Nephron (organoid): ENCODE results near the gene LBP.

ENCODE experiments used
- H3K27ac Mint-ChIP-seq, 3 experiments: 2 replicates each; pipeline ENCODE4 v1.8.0; 2020; ENCODE audit warnings: mixed read lengths in 3 of 3, mild to moderate bottlenecking in 2 of 3, moderate library complexity in 1 of 3
- H3K27me3 Mint-ChIP-seq: 2 replicates; pipeline ENCODE4 v1.8.0; 2021; ENCODE audit warnings: low read depth, mild to moderate bottlenecking, moderate library complexity, mixed read lengths
- H3K36me3 Mint-ChIP-seq: 2 replicates; pipeline ENCODE4 v1.8.0; 2020; ENCODE audit warnings: low read depth, mixed read lengths
- H3K4me1 Mint-ChIP-seq: 2 replicates; pipeline ENCODE4 v1.8.0; 2020; ENCODE audit warnings: mixed read lengths
- H3K4me3 Mint-ChIP-seq, 3 experiments: 2 replicates each; pipeline ENCODE4 v1.8.0; 2020; ENCODE audit warnings: mild to moderate bottlenecking in 3 of 3, mixed read lengths in 3 of 3, moderate library complexity in 2 of 3
- H3K9me3 Mint-ChIP-seq: 2 replicates; pipeline ENCODE4 v1.8.0; 2020; ENCODE audit warnings: mixed read lengths
- TF ChIP-seq, protein P1 (sequence below), 3 experiments: fragments of 200-600 bp; sonication (generic); IDR thresholded peaks; one replicate each; pipeline ENCODE4 v1.5.0; 2021; ENCODE audit warnings: antibody characterized with exemption in 3 of 3; ENCODE audit not compliant: unreplicated experiment in 3 of 3

LBP gene

DNA sequence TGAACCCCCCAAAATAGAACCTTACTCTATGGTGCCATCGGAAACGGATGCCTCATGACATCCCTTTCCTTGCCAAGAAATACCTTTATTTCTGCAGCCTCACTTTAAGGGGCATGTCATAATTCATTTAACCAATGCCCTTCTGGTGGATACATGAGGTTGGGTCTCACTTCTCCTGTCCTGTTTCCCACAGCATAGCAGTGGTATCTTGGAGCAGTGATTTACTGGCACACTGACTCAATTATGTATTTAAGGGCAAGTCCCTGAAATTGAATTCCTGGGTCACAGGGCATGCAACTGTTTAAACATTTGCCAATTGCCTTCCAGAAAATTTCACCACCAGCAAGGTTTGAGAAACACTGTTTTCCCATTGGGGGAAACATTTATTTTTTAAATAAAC, 639 bp upstream of the LBP start:
- TF ChIP-seq, protein P1, sequence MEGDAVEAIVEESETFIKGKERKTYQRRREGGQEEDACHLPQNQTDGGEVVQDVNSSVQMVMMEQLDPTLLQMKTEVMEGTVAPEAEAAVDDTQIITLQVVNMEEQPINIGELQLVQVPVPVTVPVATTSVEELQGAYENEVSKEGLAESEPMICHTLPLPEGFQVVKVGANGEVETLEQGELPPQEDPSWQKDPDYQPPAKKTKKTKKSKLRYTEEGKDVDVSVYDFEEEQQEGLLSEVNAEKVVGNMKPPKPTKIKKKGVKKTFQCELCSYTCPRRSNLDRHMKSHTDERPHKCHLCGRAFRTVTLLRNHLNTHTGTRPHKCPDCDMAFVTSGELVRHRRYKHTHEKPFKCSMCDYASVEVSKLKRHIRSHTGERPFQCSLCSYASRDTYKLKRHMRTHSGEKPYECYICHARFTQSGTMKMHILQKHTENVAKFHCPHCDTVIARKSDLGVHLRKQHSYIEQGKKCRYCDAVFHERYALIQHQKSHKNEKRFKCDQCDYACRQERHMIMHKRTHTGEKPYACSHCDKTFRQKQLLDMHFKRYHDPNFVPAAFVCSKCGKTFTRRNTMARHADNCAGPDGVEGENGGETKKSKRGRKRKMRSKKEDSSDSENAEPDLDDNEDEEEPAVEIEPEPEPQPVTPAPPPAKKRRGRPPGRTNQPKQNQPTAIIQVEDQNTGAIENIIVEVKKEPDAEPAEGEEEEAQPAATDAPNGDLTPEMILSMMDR (IDR thresholded peaks at IDR 0.05; ENCODE audit: unreplicated experiment in 3 of 3), result no peak
- peaks cover 7% of the 10 kb centered on the region for H3K27me3 Mint-ChIP-seq
- H3K36me3 Mint-ChIP-seq, result no peaks in the 10 kb centered on the region
- no peak overlapping the region for H3K4me3 Mint-ChIP-seq
- no peaks in the 10 kb centered on the region for H3K9me3 Mint-ChIP-seq
- no peak overlapping the region for H3K27ac Mint-ChIP-seq
- H3K4me1 Mint-ChIP-seq, result peaks cover 10% of the 10 kb centered on the region

DNA sequence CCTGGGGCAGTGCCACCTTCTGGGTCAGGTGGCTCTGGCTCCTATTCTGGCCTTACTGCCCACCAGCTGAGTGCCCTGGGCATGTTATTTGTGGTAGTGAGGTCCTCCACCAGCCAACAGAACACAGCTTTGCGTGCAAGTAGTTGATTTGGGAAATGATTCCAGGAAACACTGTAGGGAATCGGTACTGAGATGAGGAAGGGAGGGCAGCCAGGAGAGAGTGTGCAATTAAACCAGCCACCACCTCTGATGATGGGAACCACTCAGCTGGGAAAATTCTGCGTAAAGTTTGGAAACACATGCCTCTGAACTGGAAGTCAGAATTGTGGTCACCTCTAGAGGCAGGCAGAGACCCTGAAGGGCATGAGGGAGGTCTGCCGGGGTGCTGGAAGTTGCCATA, 459 bp downstream of the LBP start:
- peaks cover 4% of the 10 kb centered on the region for H3K27me3 Mint-ChIP-seq
- peaks cover 10% of the 10 kb centered on the region for H3K4me1 Mint-ChIP-seq
- H3K27ac Mint-ChIP-seq, result no peak overlapping the region
- H3K9me3 Mint-ChIP-seq, result no peaks in the 10 kb centered on the region
- no peak overlapping the region for H3K4me3 Mint-ChIP-seq
- TF ChIP-seq, protein P1 (IDR thresholded peaks at IDR 0.05; ENCODE audit: unreplicated experiment in 3 of 3), result no peak
- H3K36me3 Mint-ChIP-seq, result no peaks in the 10 kb centered on the region

DNA sequence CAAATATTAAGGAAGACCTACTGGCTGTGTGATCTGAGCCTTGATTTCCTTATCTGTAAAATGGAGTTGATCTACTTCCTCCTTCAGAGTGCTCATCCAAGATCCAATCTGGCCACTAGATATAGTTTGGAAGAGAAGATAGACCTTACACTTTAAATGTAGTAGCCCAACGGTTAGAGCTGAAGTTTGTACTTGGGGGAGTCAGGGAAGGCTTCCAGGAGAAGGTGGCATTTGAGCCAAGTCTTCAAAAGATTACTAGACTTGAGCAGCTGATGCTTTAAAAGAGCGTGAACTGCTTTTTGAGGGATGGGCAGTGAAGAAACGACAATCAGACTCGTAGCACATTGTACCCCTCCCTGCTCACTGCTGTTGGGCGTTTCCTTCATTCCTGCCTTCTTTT, 3.6 kb downstream of the LBP start:
- Mint-ChIP-seq H3K36me3 (no peaks in the 10 kb centered on the region), H3K9me3 (no peaks in the 10 kb centered on the region), H3K27me3 (peaks cover under 1% of the 10 kb centered on the region), H3K4me3 (no peak overlapping the region), H3K27ac (no peak overlapping the region), H3K4me1 (peaks cover 13% of the 10 kb centered on the region)
- TF ChIP-seq, protein P1 (IDR thresholded peaks at IDR 0.05; ENCODE audit: unreplicated experiment in 3 of 3), result no peak

DNA sequence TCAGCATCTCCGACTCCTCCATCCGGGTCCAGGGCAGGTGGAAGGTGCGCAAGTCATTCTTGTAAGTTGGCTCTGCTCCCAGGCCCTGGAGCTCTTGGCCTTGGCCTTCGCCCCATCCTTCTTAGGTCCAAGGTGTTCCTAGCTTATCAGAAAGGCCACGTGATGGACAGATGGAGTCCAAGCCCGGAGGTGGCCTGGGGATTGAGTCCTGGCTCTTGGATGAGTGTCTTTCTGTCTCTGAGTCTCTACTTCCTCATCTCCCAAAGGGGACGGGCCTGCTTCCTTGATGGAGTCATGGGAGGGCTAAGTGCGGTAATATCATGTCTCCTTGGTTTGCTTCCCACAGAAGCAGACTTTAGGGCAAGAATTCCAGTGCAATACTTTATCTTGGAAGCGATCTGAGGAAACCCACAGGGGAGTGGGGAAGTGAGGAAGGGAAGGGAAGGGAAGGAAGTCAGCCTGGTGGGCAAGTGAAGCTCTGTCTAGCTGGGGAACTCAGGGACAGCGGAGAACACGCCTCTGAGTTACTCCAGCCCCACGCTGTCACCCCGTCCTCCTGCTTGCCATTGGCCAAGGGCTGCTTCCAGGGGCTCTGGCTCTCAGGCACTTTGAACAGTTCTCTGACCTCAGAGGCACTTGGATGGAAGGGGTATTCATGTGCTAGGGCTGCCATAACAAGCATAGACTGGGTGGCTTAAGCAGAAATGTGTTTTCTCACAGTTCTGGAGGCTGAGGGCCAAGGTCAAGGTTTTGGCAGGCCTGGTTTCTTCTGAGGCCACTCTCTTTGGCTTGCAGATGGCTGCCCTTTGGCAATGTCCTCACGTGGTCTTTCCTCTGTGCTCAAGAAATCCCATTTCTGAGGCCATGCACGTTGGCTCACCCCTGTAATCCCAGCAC, 4.8 kb downstream of the LBP start:
- Mint-ChIP-seq H3K36me3 (no peaks in the 10 kb centered on the region), H3K4me3 (no peak overlapping the region), H3K4me1 (peaks cover 13% of the 10 kb centered on the region), H3K9me3 (no peaks in the 10 kb centered on the region), H3K27ac (peak overlapping the region in 2 of 3 experiments; percentile 19 to 43), H3K27me3 (no peaks in the 10 kb centered on the region)
- TF ChIP-seq, protein P1 (IDR thresholded peaks at IDR 0.05; ENCODE audit: unreplicated experiment in 3 of 3), result no peak

DNA sequence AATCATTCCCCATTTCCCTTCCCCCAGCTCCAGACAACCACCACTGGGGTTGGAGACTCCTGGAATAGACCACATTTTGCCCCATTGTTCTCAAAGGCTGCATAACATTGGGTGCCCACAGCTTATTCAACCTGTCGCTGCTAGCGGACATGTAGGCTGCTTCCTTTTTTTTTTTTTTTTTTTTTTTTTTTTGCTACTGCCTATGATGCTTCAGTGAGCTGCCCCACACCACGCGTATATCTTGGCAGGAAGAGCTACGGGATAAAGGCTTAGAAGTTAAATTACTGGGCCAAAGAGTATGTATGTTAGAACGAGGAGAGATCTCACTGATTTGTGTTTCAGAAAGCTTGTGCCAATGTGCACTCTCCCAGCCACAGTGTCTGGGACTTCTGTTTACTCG, 7.0 kb downstream of the LBP start:
- TF ChIP-seq, protein P1 (IDR thresholded peaks at IDR 0.05; ENCODE audit: unreplicated experiment in 3 of 3), result no peak
- peaks cover 17% of the 10 kb centered on the region for H3K4me1 Mint-ChIP-seq
- H3K27ac Mint-ChIP-seq, result peak overlapping the region; percentile 20 to 28 (median 21)
- no peak overlapping the region for H3K4me3 Mint-ChIP-seq
- no peaks in the 10 kb centered on the region for H3K9me3 Mint-ChIP-seq
- no peaks in the 10 kb centered on the region for H3K27me3 Mint-ChIP-seq
- no peaks in the 10 kb centered on the region for H3K36me3 Mint-ChIP-seq

DNA sequence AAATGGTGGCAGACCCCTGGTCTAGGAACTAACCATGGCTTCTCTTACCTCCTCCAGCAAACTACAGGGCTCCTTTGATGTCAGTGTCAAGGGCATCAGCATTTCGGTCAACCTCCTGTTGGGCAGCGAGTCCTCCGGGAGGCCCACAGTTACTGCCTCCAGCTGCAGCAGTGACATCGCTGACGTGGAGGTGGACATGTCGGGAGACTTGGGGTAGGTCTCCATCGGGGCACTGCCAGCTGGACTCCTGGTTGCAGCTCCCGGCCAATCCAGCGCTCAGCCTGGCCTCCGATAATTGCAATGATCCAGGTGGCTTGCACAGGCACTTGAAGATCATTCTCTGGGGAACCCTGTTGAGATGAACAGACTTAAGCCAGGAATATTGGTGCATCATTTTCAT, 7.9 kb downstream of the LBP start:
- H3K4me1 Mint-ChIP-seq, result peaks cover 17% of the 10 kb centered on the region
- H3K27me3 Mint-ChIP-seq, result no peaks in the 10 kb centered on the region
- H3K9me3 Mint-ChIP-seq, result no peaks in the 10 kb centered on the region
- peak overlapping the region in 2 of 3 experiments; percentile 28 to 32 for H3K27ac Mint-ChIP-seq
- no peaks in the 10 kb centered on the region for H3K36me3 Mint-ChIP-seq
- TF ChIP-seq, protein P1 (IDR thresholded peaks at IDR 0.05; ENCODE audit: unreplicated experiment in 3 of 3), result no peak
- H3K4me3 Mint-ChIP-seq, result no peak overlapping the region
